Hematopoietic multipotent progenitor cell treated with erythropoietin and hydrocortisone succinate and interleukin-3 and kit ligand, for 17 days (in vitro differentiated cells): ENCODE results near the gene TIMM44.
"Not testable (repeated sequence)": the region's sequence is repeated elsewhere in the genome, so short reads cannot be mapped to it uniquely, and the experiment has no call there.

Experiments used
- DNase-seq: peaks from one replicate; pipeline ENCODE4 v3.0.0-alpha.2; 2015; ENCODE audit warnings: low spot score

Gene TIMM44

DNA sequence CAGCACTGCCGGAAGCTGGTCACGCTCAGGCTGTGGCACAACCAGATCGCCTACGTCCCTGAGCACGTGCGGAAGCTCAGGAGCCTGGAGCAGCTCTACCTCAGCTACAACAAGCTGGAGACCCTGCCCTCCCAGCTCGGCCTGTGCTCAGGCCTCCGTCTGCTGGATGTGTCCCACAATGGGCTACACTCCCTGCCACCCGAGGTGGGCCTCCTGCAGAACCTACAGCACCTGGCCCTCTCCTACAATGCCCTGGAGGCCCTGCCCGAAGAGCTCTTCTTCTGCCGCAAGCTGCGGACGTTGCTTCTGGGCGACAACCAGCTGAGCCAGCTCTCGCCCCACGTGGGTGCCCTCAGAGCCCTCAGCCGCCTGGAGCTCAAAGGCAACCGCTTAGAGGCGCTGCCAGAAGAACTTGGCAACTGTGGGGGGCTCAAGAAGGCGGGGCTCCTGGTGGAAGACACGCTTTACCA lies 43.0 kb downstream of the TIMM44 start:
- no peak for DNase-seq

DNA sequence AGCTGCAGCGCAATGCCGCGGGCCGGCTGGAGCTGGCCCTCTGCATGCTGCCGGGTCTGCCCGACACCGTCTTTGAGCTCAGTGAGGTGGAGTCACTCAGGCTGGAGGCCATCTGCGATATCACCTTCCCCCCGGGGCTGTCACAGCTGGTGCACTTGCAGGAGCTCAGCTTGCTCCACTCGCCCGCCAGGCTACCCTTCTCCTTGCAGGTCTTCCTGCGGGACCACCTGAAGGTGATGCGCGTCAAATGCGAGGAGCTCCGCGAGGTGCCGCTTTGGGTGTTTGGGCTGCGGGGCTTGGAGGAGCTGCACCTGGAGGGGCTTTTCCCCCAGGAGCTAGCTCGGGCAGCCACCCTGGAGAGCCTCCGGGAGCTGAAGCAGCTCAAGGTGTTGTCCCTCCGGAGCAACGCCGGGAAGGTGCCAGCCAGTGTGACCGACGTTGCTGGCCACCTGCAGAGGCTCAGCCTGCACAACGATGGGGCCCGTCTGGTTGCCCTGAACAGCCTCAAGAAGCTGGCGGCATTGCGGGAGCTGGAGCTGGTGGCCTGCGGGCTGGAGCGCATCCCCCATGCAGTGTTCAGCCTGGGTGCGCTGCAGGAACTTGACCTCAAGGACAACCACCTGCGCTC lies 43.6 kb downstream of the TIMM44 start:
- DNase-seq: no peak

GRCh38 chr19:7898967-7899366 lies 44.5 kb downstream of the TIMM44 start:
- no peak for DNase-seq

GRCh38 chr19:7897292-7897691 lies 46.2 kb downstream of the TIMM44 start:
- DNase-seq: no peak

- no peak for DNase-seq
These were observed 47.9 kb downstream of the TIMM44 start for GRCh38 chr19:7895565-7895964.

DNA sequence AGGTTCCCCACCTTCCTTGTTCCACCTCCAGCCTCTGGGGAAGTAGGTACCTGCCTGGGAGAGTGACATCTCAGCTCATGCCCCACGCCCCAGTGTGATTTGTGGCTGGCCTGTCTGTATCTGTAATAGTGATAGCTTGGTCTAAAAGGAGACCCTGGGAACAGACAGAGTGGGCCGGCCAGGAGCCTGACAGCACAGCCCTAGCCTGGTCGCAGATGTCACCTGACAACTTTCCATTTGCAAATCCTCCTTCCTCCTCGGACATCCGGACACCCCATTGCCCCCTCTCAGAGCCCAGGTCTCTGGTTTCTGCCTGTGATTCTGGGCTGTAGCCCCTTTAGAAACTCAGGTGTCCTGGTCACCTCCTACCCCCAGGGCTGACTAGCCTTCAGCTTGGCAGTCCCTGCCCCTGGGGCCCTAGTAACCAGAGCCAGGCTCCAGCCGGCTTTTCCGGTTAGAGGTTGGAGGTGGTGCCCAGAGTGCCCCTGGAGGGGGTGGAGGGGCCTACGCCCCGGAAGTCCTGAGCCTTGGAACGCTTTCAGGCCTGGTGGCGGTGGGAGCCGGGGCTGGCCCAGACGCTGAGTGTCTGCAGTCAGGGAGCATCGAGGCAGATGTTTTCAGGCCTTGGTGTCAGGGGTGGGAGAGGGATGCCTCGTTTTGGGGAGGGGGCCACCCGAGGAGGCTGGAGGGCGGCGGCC lies 48.7 kb downstream of the TIMM44 start:
- no peak for DNase-seq

DNA sequence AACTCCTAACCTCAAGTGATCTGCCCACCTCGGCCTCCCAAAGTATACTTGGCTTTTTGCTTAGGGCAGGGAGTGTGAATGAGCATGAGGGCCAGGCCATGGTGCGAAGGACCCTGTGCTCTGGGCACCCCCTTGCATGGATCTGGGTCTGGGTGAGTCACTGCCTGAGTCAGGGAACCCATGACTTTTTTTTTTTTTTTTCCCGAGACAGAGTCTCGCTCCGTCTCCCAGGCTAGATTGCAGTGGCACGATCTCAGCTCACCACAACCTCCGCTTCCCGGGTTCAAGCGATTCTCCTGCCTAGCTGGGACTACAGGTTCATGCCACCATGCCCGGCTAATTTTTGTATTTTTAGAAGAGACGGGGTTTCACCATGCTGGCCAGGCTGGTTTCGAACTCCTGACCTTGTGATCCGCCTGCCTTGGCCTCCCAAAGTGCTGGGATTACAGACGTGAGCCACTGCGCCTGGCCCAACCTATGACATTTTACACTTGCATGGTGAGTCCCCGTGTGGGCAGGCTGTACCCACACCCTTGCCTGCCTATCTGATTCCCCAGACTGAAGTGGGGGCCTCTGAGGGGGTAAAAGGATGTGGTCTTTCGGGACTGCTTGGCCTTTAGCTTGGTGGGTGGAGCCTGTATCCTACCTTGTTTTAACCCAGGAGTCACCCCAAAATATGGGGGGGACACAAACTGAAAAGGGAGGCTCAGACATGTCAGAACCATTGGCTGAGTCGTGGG lies 49.9 kb downstream of the TIMM44 start:
- DNase-seq: not testable (repeated sequence)

GRCh38 chr19:7888826-7889217 lies 54.6 kb downstream of the TIMM44 start:
- DNase-seq: no peak

DNA sequence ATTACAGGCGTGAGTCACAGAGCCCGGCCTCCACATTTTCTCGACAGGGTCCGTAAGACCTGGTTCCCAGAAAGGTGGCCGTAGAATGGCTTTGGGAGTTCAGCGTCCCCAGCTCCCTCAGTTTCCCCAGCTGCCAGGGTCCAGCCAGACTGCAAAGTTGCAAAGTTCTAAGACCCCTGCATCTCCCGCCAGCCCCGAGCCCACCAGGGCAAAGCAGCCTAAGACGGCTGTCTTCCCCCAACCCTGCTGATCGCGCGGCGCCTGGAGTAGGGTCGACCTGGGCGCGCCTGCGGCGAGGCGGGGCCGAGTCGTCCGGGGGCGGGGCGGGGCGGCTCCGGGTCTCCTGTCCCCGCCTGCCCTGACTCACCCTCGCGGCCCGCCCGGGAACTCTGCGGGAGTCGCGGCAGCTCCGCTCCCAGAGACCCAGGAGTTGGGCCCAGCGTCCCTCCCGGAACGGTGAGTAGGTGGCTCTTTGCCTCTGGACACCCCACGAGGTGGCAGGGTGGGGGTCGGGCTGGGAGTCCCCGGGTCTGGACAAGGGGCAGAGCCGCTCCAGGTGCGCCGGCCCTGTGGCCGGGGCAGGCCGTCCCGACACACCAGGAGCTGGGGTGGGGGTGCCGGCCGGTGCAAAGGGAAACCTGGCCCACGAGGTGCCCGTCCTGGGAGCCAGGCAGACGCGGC lies 55.2 kb downstream of the TIMM44 start, which contains the start of gene LRRC8E:
LRRC8E (plus strand) TSS at position 366 of the 681 bp plus-strand sequence. CDS start 7,094 bp downstream, outside the sequence.
- DNase-seq: no peak

GRCh38 chr19:7887408-7888144 lies 55.9 kb downstream of the TIMM44 start:
- DNase-seq: no peak

- no peak for DNase-seq
These were observed 57.6 kb downstream of the TIMM44 start for GRCh38 chr19:7885818-7886217.

- no peak for DNase-seq
These were observed 59.5 kb downstream of the TIMM44 start for GRCh38 chr19:7883796-7884570.

DNA sequence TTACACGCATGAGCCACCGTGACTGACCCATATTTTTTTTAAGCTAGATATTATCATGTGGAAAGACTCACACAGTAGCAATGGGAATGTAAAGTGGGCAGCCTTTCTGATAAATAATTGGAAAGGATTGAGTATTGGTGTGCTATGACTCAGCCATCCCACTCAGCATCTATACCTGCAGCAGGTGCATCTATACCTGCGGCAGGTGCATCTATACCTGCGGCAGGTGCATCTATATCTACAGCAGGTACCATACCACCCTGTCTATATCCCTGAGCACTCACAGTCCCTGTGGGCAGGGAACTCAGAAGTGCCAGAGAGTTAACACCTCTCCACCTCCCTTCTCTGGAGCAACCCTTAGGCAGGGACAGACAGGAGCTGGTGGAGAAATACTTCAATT lies 60.4 kb downstream of the TIMM44 start:
- DNase-seq: no peak

- no peak for DNase-seq
These were observed 61.6 kb downstream of the TIMM44 start for GRCh38 chr19:7881910-7882309.

DNA sequence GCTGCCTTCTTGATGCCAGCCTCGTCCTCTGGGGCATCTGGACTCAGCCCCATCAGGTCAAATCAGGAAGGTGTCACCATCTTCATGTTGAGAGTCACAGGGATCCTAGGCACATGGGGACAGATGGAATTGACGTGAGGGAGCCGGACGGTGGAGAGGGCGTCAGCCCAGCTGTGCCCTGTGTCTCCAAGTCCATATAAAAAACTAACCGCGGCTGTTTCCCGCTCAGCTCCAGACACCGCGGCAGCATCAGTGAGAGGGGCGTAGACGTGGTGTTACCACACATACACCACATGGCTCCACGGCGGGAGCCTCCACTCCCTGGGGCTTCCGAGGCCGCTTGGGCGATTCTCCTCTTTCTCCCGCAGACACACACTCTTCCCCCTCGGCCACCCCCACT lies 63.6 kb downstream of the TIMM44 start:
- no peak for DNase-seq

DNA sequence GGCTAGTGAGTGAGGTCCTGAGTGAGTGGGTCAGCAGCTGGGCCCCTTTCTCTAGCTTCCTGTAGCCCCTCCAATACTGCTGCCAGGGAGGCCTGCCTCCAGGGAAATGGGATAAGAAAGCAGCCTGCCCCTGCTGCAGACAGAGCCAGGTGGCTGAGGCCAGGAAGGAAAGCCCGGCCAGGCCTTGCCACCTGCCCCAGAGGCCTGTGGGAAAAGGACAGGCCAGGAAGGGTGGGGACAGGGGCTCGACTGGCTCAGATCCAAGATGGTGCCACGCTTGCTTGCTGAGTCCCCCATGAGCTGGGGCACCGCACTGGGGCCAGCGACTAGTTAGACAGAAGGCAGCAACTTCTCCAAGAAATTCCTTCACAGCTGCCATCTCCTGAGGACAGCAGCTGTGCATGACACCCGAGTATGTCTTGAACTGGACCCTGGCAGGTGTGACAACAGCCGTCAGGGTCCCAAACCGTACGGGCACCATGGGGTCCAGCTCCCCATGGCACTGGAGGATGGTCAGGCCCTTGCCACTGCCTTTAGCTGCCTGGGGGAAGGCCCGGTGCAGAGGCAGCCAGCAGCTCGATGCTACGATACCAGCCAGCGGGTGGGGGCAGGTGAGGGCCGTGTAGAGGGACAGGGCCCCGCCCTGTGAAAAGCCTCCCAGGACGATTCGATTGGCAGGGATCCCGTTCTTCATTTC lies 64.2 kb downstream of the TIMM44 start:
- DNase-seq: no peak

DNA sequence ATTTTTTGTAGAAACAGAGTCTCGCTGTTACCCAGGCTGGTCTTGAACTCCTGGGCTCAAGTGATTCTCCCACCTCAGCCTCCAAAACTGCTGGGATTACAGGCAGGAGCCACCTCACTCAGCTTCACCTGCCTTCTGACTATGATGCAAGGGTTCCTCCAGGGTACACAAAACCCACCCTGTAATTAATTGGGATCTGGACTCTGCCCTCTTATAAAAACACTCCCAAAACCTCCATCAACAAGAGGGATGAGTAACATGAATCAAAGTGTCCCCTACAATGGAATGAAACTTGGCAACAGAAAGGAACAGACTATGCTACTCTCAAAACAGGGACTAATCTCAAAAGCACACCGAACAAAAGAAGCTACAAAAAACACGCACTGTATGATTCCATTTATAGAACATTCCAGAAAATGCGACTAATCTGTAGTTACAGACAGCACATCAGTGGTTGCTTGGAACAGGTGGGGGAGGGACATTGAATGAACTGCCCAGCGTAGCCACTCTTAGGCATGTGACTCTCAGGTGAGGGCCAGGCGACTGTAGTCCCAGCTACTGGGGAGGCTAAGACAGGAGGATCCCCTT lies 66.1 kb downstream of the TIMM44 start:
- DNase-seq: no peak
